Uterus (tissue), 2 donors: Measurements from ENCODE around the gene TIGD2.

Source experiments
- CTCF ChIP-seq, 4 experiments: fragments of 200-600 bp in 2 of 4; fragments of 450-650 bp in 2 of 4; sonication (generic) in 2 of 4; IDR thresholded peaks; one replicate each; pipeline ENCODE4 v1.5.1; 2016 to 2019; ENCODE audit warnings: antibody characterized with exemption in 4 of 4, mild to moderate bottlenecking in 2 of 4, moderate library complexity in 1 of 4
- POLR2A ChIP-seq, 2 donors: fragments of 450-650 bp; IDR thresholded peaks; one replicate each; pipeline ENCODE4 v1.6.1; 2016; ENCODE audit warnings: antibody characterized with exemption in 2 of 2, mild to moderate bottlenecking in 1 of 2, moderate library complexity in 1 of 2

- TF ChIP-seq CTCF (IDR thresholded peaks at IDR 0.05) (no peak), POLR2A (IDR thresholded peaks at IDR 0.05) (no peak)
Measured at GRCh38 chr4:89099034-89099433, 12.3 kb upstream of the TIGD2 start.
